Measurements from ENCODE around the gene NXPH1. TPM values are rescaled to one million over a fixed set of nuclear protein-coding genes. Genes with fewer than 3 reads are reported as not detected.

NXPH1 gene
- total RNA-seq, 1 experiment from 2014 or later = 1.2 TPM

- Mint-ChIP-seq H3K27ac (ENCODE audit: unreplicated experiment) (no peak overlapping the region), H3K36me3 (ENCODE audit: insufficient read depth, unreplicated experiment) (no peaks in the 10 kb centered on the region), H3K27me3 (ENCODE audit: insufficient read depth, unreplicated experiment) (no peaks in the 10 kb centered on the region), H3K9me3 (ENCODE audit: unreplicated experiment) (no peaks in the 10 kb centered on the region), H3K4me3 (ENCODE audit: unreplicated experiment) (no peak overlapping the region), H3K4me1 (ENCODE audit: low read depth, unreplicated experiment) (no peaks in the 10 kb centered on the region)
- H3K36me3 ChIP-seq (ENCODE audit: control insufficient read depth, insufficient read depth, low read length) = no peaks in the 10 kb centered on the region
- intact Hi-C loops (cut with micrococcal nuclease; ENCODE audit: unreplicated experiment) = no loop called here
- no peaks in the 10 kb centered on the region for H3K27me3 ChIP-seq (replicated peaks; ENCODE audit: control insufficient read depth, insufficient read depth, low read length)
- H3K4me3 ChIP-seq (ENCODE audit: low read depth, low read length) = no peak overlapping the region
- no TSS peak for BruUV-seq (replicated peaks)
- no peak for DNase-seq
- no peaks in the 10 kb centered on the region for H3K4me1 ChIP-seq
- ChIA-PET CTCF (no interaction called here), POLR2A (no interaction called here)
- no peaks in the 10 kb centered on the region for H3K9me3 ChIP-seq
- TF ChIP-seq, protein P1, sequence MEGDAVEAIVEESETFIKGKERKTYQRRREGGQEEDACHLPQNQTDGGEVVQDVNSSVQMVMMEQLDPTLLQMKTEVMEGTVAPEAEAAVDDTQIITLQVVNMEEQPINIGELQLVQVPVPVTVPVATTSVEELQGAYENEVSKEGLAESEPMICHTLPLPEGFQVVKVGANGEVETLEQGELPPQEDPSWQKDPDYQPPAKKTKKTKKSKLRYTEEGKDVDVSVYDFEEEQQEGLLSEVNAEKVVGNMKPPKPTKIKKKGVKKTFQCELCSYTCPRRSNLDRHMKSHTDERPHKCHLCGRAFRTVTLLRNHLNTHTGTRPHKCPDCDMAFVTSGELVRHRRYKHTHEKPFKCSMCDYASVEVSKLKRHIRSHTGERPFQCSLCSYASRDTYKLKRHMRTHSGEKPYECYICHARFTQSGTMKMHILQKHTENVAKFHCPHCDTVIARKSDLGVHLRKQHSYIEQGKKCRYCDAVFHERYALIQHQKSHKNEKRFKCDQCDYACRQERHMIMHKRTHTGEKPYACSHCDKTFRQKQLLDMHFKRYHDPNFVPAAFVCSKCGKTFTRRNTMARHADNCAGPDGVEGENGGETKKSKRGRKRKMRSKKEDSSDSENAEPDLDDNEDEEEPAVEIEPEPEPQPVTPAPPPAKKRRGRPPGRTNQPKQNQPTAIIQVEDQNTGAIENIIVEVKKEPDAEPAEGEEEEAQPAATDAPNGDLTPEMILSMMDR (IDR thresholded peaks at IDR 0.05; ENCODE audit: insufficient read depth in 1 of 2, low read depth in 1 of 2, low read length in 1 of 2, severe bottlenecking in 1 of 2, unreplicated experiment in 1 of 2) = no peak
These were observed 83.6 kb downstream of the NXPH1 start for GRCh38 chr7:8516976-8517375.

GRCh38 chr7:8528311-8528710 is 94.9 kb downstream of the NXPH1 start:
- Histone ChIP-seq H3K4me1 (no peaks in the 10 kb centered on the region), H3K27me3 (replicated peaks; ENCODE audit: control insufficient read depth, insufficient read depth, low read length) (no peaks in the 10 kb centered on the region), H3K9me3 (no peaks in the 10 kb centered on the region; the same call in 1 of the 2 replicates), H3K36me3 (ENCODE audit: control insufficient read depth, insufficient read depth, low read length) (no peaks in the 10 kb centered on the region), H3K4me3 (ENCODE audit: low read depth, low read length) (no peak overlapping the region)
- TF ChIP-seq, protein P1 (IDR thresholded peaks at IDR 0.05; ENCODE audit: insufficient read depth in 1 of 2, low read depth in 1 of 2, low read length in 1 of 2, severe bottlenecking in 1 of 2, unreplicated experiment in 1 of 2) = no peak
- Mint-ChIP-seq H3K27me3 (ENCODE audit: insufficient read depth, unreplicated experiment) (no peaks in the 10 kb centered on the region), H3K36me3 (ENCODE audit: insufficient read depth, unreplicated experiment) (no peaks in the 10 kb centered on the region), H3K4me1 (ENCODE audit: low read depth, unreplicated experiment) (no peaks in the 10 kb centered on the region), H3K27ac (ENCODE audit: unreplicated experiment) (no peak overlapping the region), H3K4me3 (ENCODE audit: unreplicated experiment) (no peak overlapping the region), H3K9me3 (ENCODE audit: unreplicated experiment) (peaks cover 12% of the 10 kb centered on the region)
- POLR2A ChIA-PET = no interaction called here
- no peak for DNase-seq
- CTCF ChIA-PET = no interaction called here
- intact Hi-C loops (cut with micrococcal nuclease; ENCODE audit: unreplicated experiment) = no loop called here
- BruUV-seq (replicated peaks) = no TSS peak

DNA sequence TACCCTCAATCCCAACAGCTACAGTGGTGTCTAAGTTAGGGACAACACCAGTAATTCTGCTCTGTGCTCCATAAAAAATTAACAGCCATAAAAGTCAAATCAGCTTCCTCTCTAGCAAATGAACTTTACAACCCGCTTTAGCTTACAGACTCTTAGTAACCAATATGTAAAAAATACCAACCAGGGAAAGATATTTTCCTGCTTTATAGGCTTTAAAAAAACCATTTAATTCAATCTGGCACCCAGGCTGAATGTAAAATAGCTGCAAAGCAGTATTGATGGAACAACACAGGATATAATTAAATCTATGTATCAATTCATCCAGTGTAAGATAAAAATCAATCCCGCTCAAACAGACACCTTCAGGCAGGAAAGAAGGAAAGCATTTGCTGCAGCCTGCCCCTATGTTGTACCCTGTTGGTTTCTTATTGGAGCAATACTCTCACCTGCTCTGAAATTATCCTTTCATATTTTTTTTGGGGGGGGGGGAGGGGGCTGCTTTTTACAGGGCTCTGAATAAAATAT is 98.6 kb downstream of the NXPH1 start:
- ChIA-PET CTCF (interaction anchor here (0.6 kb wide), 1 partner anchor 60 kb away, joined by 3 read pairs; no protein-coding TSS in a partner anchor), POLR2A (no interaction called here)
- intact Hi-C loops (cut with micrococcal nuclease; ENCODE audit: unreplicated experiment) = no loop called here
- Histone ChIP-seq H3K4me1 (no peaks in the 10 kb centered on the region), H3K9me3 (peaks cover 3% of the 10 kb centered on the region; the same call in 1 of the 2 replicates), H3K27me3 (replicated peaks; ENCODE audit: control insufficient read depth, insufficient read depth, low read length) (no peaks in the 10 kb centered on the region), H3K4me3 (ENCODE audit: low read depth, low read length) (no peak overlapping the region), H3K36me3 (ENCODE audit: control insufficient read depth, insufficient read depth, low read length) (no peaks in the 10 kb centered on the region)
- no TSS peak for BruUV-seq (replicated peaks)
- H3K36me3 Mint-ChIP-seq (ENCODE audit: insufficient read depth, unreplicated experiment) = no peaks in the 10 kb centered on the region
- DNase-seq = no peak
- no peaks in the 10 kb centered on the region for H3K4me1 Mint-ChIP-seq (ENCODE audit: low read depth, unreplicated experiment)
- no peaks in the 10 kb centered on the region for H3K9me3 Mint-ChIP-seq (ENCODE audit: unreplicated experiment)
- no peak overlapping the region for H3K27ac Mint-ChIP-seq (ENCODE audit: unreplicated experiment)
- TF ChIP-seq, protein P1 (IDR thresholded peaks at IDR 0.05; ENCODE audit: insufficient read depth in 1 of 2, low read depth in 1 of 2, low read length in 1 of 2, severe bottlenecking in 1 of 2, unreplicated experiment in 1 of 2) = no peak
- no peaks in the 10 kb centered on the region for H3K27me3 Mint-ChIP-seq (ENCODE audit: insufficient read depth, unreplicated experiment)
- H3K4me3 Mint-ChIP-seq (ENCODE audit: unreplicated experiment) = no peak overlapping the region

Data from Caco-2 (cell line).